Measurements from ENCODE around the gene SET.

DNA sequence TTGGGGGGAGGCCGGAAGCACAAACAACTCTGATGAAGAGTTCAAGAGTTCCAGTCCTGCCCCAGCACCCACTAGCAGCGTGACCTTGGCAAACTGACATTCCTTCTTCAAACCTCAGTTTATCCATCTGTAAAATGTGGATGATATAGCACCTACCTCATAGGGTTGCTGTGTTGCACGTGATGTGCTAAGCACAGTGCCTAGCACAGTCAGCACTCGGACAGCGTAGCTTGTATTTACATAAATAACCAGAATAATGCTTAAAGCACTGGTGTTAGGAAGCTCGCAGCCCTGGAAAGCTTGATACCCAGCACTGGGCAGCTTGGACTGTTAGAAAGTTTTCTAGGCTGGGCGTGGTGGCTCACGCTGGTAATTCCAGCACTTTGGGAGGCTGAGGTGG, 18.4 kb downstream of the SET start:
- TF ChIP-seq, protein P1, sequence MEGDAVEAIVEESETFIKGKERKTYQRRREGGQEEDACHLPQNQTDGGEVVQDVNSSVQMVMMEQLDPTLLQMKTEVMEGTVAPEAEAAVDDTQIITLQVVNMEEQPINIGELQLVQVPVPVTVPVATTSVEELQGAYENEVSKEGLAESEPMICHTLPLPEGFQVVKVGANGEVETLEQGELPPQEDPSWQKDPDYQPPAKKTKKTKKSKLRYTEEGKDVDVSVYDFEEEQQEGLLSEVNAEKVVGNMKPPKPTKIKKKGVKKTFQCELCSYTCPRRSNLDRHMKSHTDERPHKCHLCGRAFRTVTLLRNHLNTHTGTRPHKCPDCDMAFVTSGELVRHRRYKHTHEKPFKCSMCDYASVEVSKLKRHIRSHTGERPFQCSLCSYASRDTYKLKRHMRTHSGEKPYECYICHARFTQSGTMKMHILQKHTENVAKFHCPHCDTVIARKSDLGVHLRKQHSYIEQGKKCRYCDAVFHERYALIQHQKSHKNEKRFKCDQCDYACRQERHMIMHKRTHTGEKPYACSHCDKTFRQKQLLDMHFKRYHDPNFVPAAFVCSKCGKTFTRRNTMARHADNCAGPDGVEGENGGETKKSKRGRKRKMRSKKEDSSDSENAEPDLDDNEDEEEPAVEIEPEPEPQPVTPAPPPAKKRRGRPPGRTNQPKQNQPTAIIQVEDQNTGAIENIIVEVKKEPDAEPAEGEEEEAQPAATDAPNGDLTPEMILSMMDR (IDR thresholded peaks at IDR 0.05): no peak
- TF ChIP-seq POLR2AphosphoS5 (IDR thresholded peaks at IDR 0.05; ENCODE audit: low read depth, low read length): no peak
- TF ChIP-seq SIN3A (IDR thresholded peaks at IDR 0.05; ENCODE audit: borderline replicate concordance, insufficient read depth, low read depth, low read length): no peak
- TF ChIP-seq, protein P2, sequence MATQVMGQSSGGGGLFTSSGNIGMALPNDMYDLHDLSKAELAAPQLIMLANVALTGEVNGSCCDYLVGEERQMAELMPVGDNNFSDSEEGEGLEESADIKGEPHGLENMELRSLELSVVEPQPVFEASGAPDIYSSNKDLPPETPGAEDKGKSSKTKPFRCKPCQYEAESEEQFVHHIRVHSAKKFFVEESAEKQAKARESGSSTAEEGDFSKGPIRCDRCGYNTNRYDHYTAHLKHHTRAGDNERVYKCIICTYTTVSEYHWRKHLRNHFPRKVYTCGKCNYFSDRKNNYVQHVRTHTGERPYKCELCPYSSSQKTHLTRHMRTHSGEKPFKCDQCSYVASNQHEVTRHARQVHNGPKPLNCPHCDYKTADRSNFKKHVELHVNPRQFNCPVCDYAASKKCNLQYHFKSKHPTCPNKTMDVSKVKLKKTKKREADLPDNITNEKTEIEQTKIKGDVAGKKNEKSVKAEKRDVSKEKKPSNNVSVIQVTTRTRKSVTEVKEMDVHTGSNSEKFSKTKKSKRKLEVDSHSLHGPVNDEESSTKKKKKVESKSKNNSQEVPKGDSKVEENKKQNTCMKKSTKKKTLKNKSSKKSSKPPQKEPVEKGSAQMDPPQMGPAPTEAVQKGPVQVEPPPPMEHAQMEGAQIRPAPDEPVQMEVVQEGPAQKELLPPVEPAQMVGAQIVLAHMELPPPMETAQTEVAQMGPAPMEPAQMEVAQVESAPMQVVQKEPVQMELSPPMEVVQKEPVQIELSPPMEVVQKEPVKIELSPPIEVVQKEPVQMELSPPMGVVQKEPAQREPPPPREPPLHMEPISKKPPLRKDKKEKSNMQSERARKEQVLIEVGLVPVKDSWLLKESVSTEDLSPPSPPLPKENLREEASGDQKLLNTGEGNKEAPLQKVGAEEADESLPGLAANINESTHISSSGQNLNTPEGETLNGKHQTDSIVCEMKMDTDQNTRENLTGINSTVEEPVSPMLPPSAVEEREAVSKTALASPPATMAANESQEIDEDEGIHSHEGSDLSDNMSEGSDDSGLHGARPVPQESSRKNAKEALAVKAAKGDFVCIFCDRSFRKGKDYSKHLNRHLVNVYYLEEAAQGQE (IDR thresholded peaks at IDR 0.05; ENCODE audit: insufficient read depth in 1 of 2, low read depth in 2 of 2, low read length in 1 of 2): no peak
- no peak for TF ChIP-seq TCF7L2 (IDR thresholded peaks at IDR 0.05; ENCODE audit: low read depth, low read length)
